ENCODE results near the gene MKS1. TPM values are rescaled to one million over a fixed set of nuclear protein-coding genes. Genes with fewer than 3 reads are reported as not detected.

MKS1 gene
- total RNA-seq, 4 donors from 2014 or later: 11.6 to 24.1 (median 15.2) TPM

GRCh38 chr17:58184308-58184985 is 34.6 kb downstream of the MKS1 start:
- Histone ChIP-seq H3K27ac (no peak overlapping the region), H3K27me3 (no peaks in the 10 kb centered on the region), H3K9me3 (no peaks in the 10 kb centered on the region), H3K4me3 (replicated peaks in 1 of 3) (no peak overlapping the region), H3K36me3 (no peaks in the 10 kb centered on the region), H3K4me1 (no peaks in the 10 kb centered on the region)
- no peak for DNase-seq
- WGBS, 2 donors: 73 to 75% methylated on average over 10 of the region's 10 CpGs
- TF ChIP-seq CTCF (IDR thresholded peaks at IDR 0.05): no peak
- no peak for TF ChIP-seq POLR2A (IDR thresholded peaks at IDR 0.05)
- intact Hi-C loops (cut with DNase I): no loop called here

GRCh38 chr17:58183514-58183913 is 35.5 kb downstream of the MKS1 start:
- Histone ChIP-seq H3K27me3 (no peaks in the 10 kb centered on the region), H3K4me3 (replicated peaks in 1 of 3) (no peak overlapping the region), H3K9me3 (no peaks in the 10 kb centered on the region), H3K27ac (no peak overlapping the region), H3K4me1 (peaks cover 0 to 4% of the 10 kb centered on the region in 2 donors), H3K36me3 (no peaks in the 10 kb centered on the region)
- WGBS, 2 donors: 92% methylated on average over 4 of the region's 4 CpGs
- intact Hi-C loops (cut with DNase I): no loop called here
- DNase-seq: no peak
- TF ChIP-seq CTCF (IDR thresholded peaks at IDR 0.05) (no peak), POLR2A (IDR thresholded peaks at IDR 0.05) (no peak)

- intact Hi-C loops (cut with DNase I): no loop called here
- Histone ChIP-seq H3K9me3 (no peaks in the 10 kb centered on the region), H3K4me3 (replicated peaks in 1 of 3) (no peak overlapping the region), H3K27me3 (no peaks in the 10 kb centered on the region), H3K36me3 (no peaks in the 10 kb centered on the region), H3K27ac (no peak overlapping the region), H3K4me1 (peaks cover 0 to 4% of the 10 kb centered on the region in 2 donors)
- WGBS, 2 donors: 79 to 82% methylated on average over 4 of the region's 4 CpGs
- TF ChIP-seq POLR2A (IDR thresholded peaks at IDR 0.05) (no peak), CTCF (IDR thresholded peaks at IDR 0.05) (no peak)
- no peak for DNase-seq
Measured at GRCh38 chr17:58181796-58182195, 37.3 kb downstream of the MKS1 start.

DNA sequence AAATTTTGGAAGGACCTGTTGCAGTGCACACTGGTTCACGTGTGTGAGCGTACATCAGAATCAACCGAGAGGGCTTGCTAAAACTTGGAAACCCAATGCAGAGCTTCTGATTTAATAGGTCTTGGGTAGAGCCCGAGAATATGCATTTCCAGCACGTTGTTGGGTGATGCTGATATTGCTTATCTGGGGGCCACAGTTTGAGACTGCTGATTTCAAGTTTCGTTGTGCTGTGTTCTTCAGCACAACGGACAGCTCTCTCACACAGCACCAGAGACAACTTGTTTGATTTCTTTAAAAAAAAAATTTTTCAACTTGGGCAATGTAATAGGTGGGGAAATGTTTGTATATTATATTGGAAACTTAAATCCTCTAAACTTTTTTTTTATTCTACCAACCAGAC is 42.9 kb downstream of the MKS1 start:
- H3K27me3 ChIP-seq: no peaks in the 10 kb centered on the region
- no peaks in the 10 kb centered on the region for H3K36me3 ChIP-seq
- DNase-seq: no peak
- intact Hi-C loops (cut with DNase I): no loop called here
- WGBS, 2 donors: 31 to 41% methylated on average over 7 of the region's 7 CpGs
- H3K27ac ChIP-seq: no peak overlapping the region
- no peaks in the 10 kb centered on the region for H3K9me3 ChIP-seq
- H3K4me3 ChIP-seq (replicated peaks in 1 of 3): no peak overlapping the region
- TF ChIP-seq CTCF (IDR thresholded peaks at IDR 0.05): no peak
- TF ChIP-seq POLR2A (IDR thresholded peaks at IDR 0.05): no peak
- H3K4me1 ChIP-seq: peaks cover 0 to 4% of the 10 kb centered on the region in 2 donors

DNA sequence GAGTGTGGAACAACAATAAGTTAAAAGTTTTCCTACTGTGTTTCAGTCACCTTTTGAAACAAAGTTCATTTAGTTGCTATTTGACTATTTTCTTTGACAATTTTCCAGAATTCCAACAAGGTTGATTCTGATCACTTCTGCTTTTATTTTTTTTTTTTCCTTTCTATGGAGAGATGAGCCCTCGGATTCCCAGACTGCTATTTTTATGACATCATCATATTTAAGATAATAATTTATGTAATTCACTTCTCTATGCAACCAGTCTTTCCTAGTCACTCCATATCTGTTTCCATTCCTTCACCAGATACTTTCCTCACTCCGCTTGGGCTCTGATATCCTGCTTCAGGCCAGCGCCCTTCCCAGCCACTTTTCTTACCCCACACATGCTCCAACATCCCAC is 44.2 kb downstream of the MKS1 start:
- no peak overlapping the region for H3K4me3 ChIP-seq (replicated peaks in 1 of 3)
- H3K9me3 ChIP-seq: no peaks in the 10 kb centered on the region
- TF ChIP-seq CTCF (IDR thresholded peaks at IDR 0.05) (no peak), POLR2A (IDR thresholded peaks at IDR 0.05) (no peak)
- no peak overlapping the region for H3K27ac ChIP-seq
- no peaks in the 10 kb centered on the region for H3K27me3 ChIP-seq
- no peak for DNase-seq
- WGBS, 2 donors: 56 to 57% methylated on average over 3 of the region's 3 CpGs
- intact Hi-C loops (cut with DNase I): no loop called here
- H3K4me1 ChIP-seq: peaks cover 0 to 4% of the 10 kb centered on the region in 2 donors
- H3K36me3 ChIP-seq: no peaks in the 10 kb centered on the region
